ENCODE measurements around the gene AKT2. TPM values are rescaled to one million over a fixed set of nuclear protein-coding genes. Genes with fewer than 3 reads are reported as not detected.
A peak's percentile ranks its signal among the peaks of the same experiment; 100 is the strongest.

AKT2 gene
- total RNA-seq, 4 donors from 2014 or later = 63.2 to 266 (median 138) TPM

GRCh38 chr19:40193587-40193849, 91.6 kb downstream of the AKT2 start:
- TF ChIP-seq POLR2AphosphoS5 (IDR thresholded peaks at IDR 0.05) (no peak), CTCF (IDR thresholded peaks at IDR 0.05) (no peak), POLR2A (IDR thresholded peaks at IDR 0.05) (no peak), EP300 (IDR thresholded peaks at IDR 0.05; ENCODE audit: low read depth) (no peak)
- no peak for DNase-seq
- WGBS, 2 donors (ENCODE audit: low coverage in 1 of 2) = 92 to 95% methylated on average over 3 of the region's 3 CpGs
- H3K9me3 ChIP-seq = no peaks in the 10 kb centered on the region
- H3K36me3 ChIP-seq = no peaks in the 10 kb centered on the region
- in situ Hi-C loops (cut with MboI; ENCODE audit: low pct_ligation_motif_present in 1 of 4, low pct_unique_long_range_greater_than_20kb in 1 of 4, low sequenced_read_pairs in 3 of 4) = no loop called here
- no peak overlapping the region for H3K27ac ChIP-seq
- intact Hi-C loops (cut with DNase I; ENCODE audit: low total_unique reads) = loop anchor here (2.0 kb wide), 1 partner anchor 27 kb away; no protein-coding TSS in a partner anchor
- no peak overlapping the region for H3K4me3 ChIP-seq
- H3K4me1 ChIP-seq = peaks cover 6 to 26% (median 16%) of the 10 kb centered on the region in 4 donors
- no peaks in the 10 kb centered on the region for H3K27me3 ChIP-seq

- WGBS, 2 donors (ENCODE audit: low coverage in 1 of 2) = 85 to 86% methylated on average over 1 to 5 of the region's 5 CpGs
- Histone ChIP-seq H3K4me3 (no peak overlapping the region), H3K9me3 (no peaks in the 10 kb centered on the region), H3K36me3 (no peaks in the 10 kb centered on the region), H3K27ac (no peak overlapping the region), H3K4me1 (peaks cover 6 to 26% (median 16%) of the 10 kb centered on the region in 4 donors), H3K27me3 (no peaks in the 10 kb centered on the region)
- intact Hi-C loops (cut with DNase I; ENCODE audit: low total_unique reads) = loop anchor here (2.0 kb wide), 1 partner anchor 28 kb away; no protein-coding TSS in a partner anchor
- DNase-seq = no peak
- in situ Hi-C loops (cut with MboI; ENCODE audit: low pct_ligation_motif_present in 1 of 4, low pct_unique_long_range_greater_than_20kb in 1 of 4, low sequenced_read_pairs in 3 of 4) = no loop called here
- no peak for TF ChIP-seq POLR2A (IDR thresholded peaks at IDR 0.05)
- no peak for TF ChIP-seq EP300 (IDR thresholded peaks at IDR 0.05; ENCODE audit: low read depth)
- no peak for TF ChIP-seq POLR2AphosphoS5 (IDR thresholded peaks at IDR 0.05)
- no peak for TF ChIP-seq CTCF (IDR thresholded peaks at IDR 0.05)
Measured at GRCh38 chr19:40192758-40193586, 92.2 kb downstream of the AKT2 start.

- peak overlapping the region; percentile 77 to 95 (median 92) for H3K4me3 ChIP-seq
- intact Hi-C loops (cut with DNase I; ENCODE audit: low total_unique reads) = loop anchor here (2.0 kb wide), 1 partner anchor 29 kb away; no protein-coding TSS in a partner anchor
- in situ Hi-C loops (cut with MboI; ENCODE audit: low pct_ligation_motif_present in 1 of 4, low pct_unique_long_range_greater_than_20kb in 1 of 4, low sequenced_read_pairs in 3 of 4) = no loop called here
- peak overlapping the region; percentile 95 to 99 (median 98) for H3K27ac ChIP-seq
- TF ChIP-seq POLR2AphosphoS5 (IDR thresholded peaks at IDR 0.05) (no peak), POLR2A (IDR thresholded peaks at IDR 0.05) (no peak), EP300 (IDR thresholded peaks at IDR 0.05; ENCODE audit: low read depth) (no peak), CTCF (IDR thresholded peaks at IDR 0.05) (no peak)
- H3K27me3 ChIP-seq = no peaks in the 10 kb centered on the region
- WGBS, 2 donors (ENCODE audit: low coverage in 1 of 2) = 31% methylated on average over 19 of the region's 62 CpGs; no CpG with 5 or more reads in 1 of the 2 donors
- DNase-seq = peak; percentile 37
- H3K9me3 ChIP-seq = no peaks in the 10 kb centered on the region
- peaks cover 6 to 26% (median 16%) of the 10 kb centered on the region in 4 donors for H3K4me1 ChIP-seq
- no peaks in the 10 kb centered on the region for H3K36me3 ChIP-seq
Measured at GRCh38 chr19:40191836-40192646, 93.1 kb downstream of the AKT2 start.

All from transverse colon (tissue), 4 donors.